ENCODE data around the gene NOA1.

NOA1 gene

GRCh38 chr4:56977321-56978012, at the start of gene NOA1:
Gene NOA1 (minus strand): TSS chr4:56977606. CDS start chr4:56977585, 21 bp downstream.
- H3K27me3 Mint-ChIP-seq, result no peaks in the 10 kb centered on the region
- H3K4me1 Mint-ChIP-seq, result peaks cover 58% of the 10 kb centered on the region
- H3K36me3 Mint-ChIP-seq, result peaks cover 35% of the 10 kb centered on the region
- H3K4me3 Mint-ChIP-seq, result peak within 1 kb of the TSS; percentile 100
- no peaks in the 10 kb centered on the region for H3K9me3 Mint-ChIP-seq
- ATAC-seq, result peak; percentile 96
- peak within 1 kb of the TSS; percentile 100 for H3K27ac Mint-ChIP-seq

- Mint-ChIP-seq H3K27ac (no peak overlapping the region), H3K36me3 (peaks cover 90% of the 10 kb centered on the region), H3K27me3 (no peaks in the 10 kb centered on the region), H3K4me3 (no peak overlapping the region), H3K4me1 (peaks cover 5% of the 10 kb centered on the region), H3K9me3 (no peaks in the 10 kb centered on the region)
- no peak for ATAC-seq
Observed at GRCh38 chr4:57023104-57023503, 45.7 kb upstream of the NOA1 start.

- H3K4me3 Mint-ChIP-seq, result no peak overlapping the region
- H3K27me3 Mint-ChIP-seq, result no peaks in the 10 kb centered on the region
- no peaks in the 10 kb centered on the region for H3K9me3 Mint-ChIP-seq
- no peak for ATAC-seq
- peaks cover 6% of the 10 kb centered on the region for H3K4me1 Mint-ChIP-seq
- H3K27ac Mint-ChIP-seq, result no peak overlapping the region
- peaks cover 88% of the 10 kb centered on the region for H3K36me3 Mint-ChIP-seq
Observed at GRCh38 chr4:57020467-57021101, 43.2 kb upstream of the NOA1 start.

- H3K4me3 Mint-ChIP-seq, result no peak overlapping the region
- peaks cover 6% of the 10 kb centered on the region for H3K4me1 Mint-ChIP-seq
- no peak overlapping the region for H3K27ac Mint-ChIP-seq
- peaks cover 84% of the 10 kb centered on the region for H3K36me3 Mint-ChIP-seq
- H3K9me3 Mint-ChIP-seq, result no peaks in the 10 kb centered on the region
- H3K27me3 Mint-ChIP-seq, result no peaks in the 10 kb centered on the region
- ATAC-seq, result no peak
Observed at GRCh38 chr4:57018980-57019379, 41.6 kb upstream of the NOA1 start.

GRCh38 chr4:57013543-57014120, 36.2 kb upstream of the NOA1 start:
- H3K27ac Mint-ChIP-seq, result no peak overlapping the region
- no peak overlapping the region for H3K4me3 Mint-ChIP-seq
- no peaks in the 10 kb centered on the region for H3K27me3 Mint-ChIP-seq
- H3K9me3 Mint-ChIP-seq, result no peaks in the 10 kb centered on the region
- peaks cover 6% of the 10 kb centered on the region for H3K4me1 Mint-ChIP-seq
- ATAC-seq, result no peak
- H3K36me3 Mint-ChIP-seq, result peaks cover 57% of the 10 kb centered on the region

- H3K27ac Mint-ChIP-seq, result no peak overlapping the region
- no peak for ATAC-seq
- H3K9me3 Mint-ChIP-seq, result no peaks in the 10 kb centered on the region
- no peak overlapping the region for H3K4me3 Mint-ChIP-seq
- peaks cover 72% of the 10 kb centered on the region for H3K36me3 Mint-ChIP-seq
- H3K4me1 Mint-ChIP-seq, result peaks cover 5% of the 10 kb centered on the region
- H3K27me3 Mint-ChIP-seq, result no peaks in the 10 kb centered on the region
Observed at GRCh38 chr4:56999751-57000150, 22.3 kb upstream of the NOA1 start.

- ATAC-seq, result no peak
- Mint-ChIP-seq H3K9me3 (no peaks in the 10 kb centered on the region), H3K36me3 (peaks cover 77% of the 10 kb centered on the region), H3K27me3 (no peaks in the 10 kb centered on the region), H3K27ac (no peak overlapping the region), H3K4me1 (peaks cover 15% of the 10 kb centered on the region), H3K4me3 (no peak overlapping the region)
Observed at GRCh38 chr4:56995525-56995924, 18.1 kb upstream of the NOA1 start.

GRCh38 chr4:56990109-56990905, 12.9 kb upstream of the NOA1 start:
- Mint-ChIP-seq H3K27ac (no peak overlapping the region), H3K36me3 (peaks cover 62% of the 10 kb centered on the region), H3K9me3 (no peaks in the 10 kb centered on the region), H3K4me1 (peaks cover 30% of the 10 kb centered on the region), H3K27me3 (no peaks in the 10 kb centered on the region), H3K4me3 (no peak overlapping the region)
- no peak for ATAC-seq

GRCh38 chr4:56986952-56987351, 9.5 kb upstream of the NOA1 start:
- H3K4me1 Mint-ChIP-seq, result peaks cover 52% of the 10 kb centered on the region
- no peaks in the 10 kb centered on the region for H3K27me3 Mint-ChIP-seq
- H3K36me3 Mint-ChIP-seq, result peaks cover 48% of the 10 kb centered on the region
- ATAC-seq, result no peak
- H3K27ac Mint-ChIP-seq, result no peak overlapping the region
- H3K9me3 Mint-ChIP-seq, result no peaks in the 10 kb centered on the region
- no peak overlapping the region for H3K4me3 Mint-ChIP-seq

- Mint-ChIP-seq H3K36me3 (peaks cover 47% of the 10 kb centered on the region), H3K4me3 (no peak overlapping the region), H3K27ac (no peak overlapping the region), H3K4me1 (peaks cover 52% of the 10 kb centered on the region), H3K9me3 (no peaks in the 10 kb centered on the region), H3K27me3 (no peaks in the 10 kb centered on the region)
- no peak for ATAC-seq
Observed at GRCh38 chr4:56986192-56986591, 8.8 kb upstream of the NOA1 start.

- Mint-ChIP-seq H3K4me1 (peaks cover 55% of the 10 kb centered on the region), H3K27ac (no peak overlapping the region), H3K27me3 (no peaks in the 10 kb centered on the region), H3K4me3 (no peak overlapping the region), H3K36me3 (peaks cover 22% of the 10 kb centered on the region), H3K9me3 (no peaks in the 10 kb centered on the region)
- no peak for ATAC-seq
Observed at GRCh38 chr4:56981795-56982201, 4.4 kb upstream of the NOA1 start.

- H3K27ac Mint-ChIP-seq, result peak overlapping the region; percentile 100
- ATAC-seq, result no peak
Observed at GRCh38 chr4:56979421-56980072, 2.1 kb upstream of the NOA1 start.

GRCh38 chr4:56978750-56979303, 1.4 kb upstream of the NOA1 start, which contains the start of gene POLR2B:
Gene POLR2B (plus strand): TSS chr4:56978896. CDS start chr4:56978986, 90 bp downstream.
- Mint-ChIP-seq H3K27ac (peak within 1 kb of the TSS; percentile 100), H3K27me3 (no peaks in the 10 kb centered on the region), H3K4me3 (peak within 1 kb of the TSS; percentile 100), H3K36me3 (peaks cover 28% of the 10 kb centered on the region), H3K9me3 (no peaks in the 10 kb centered on the region), H3K4me1 (peaks cover 66% of the 10 kb centered on the region)
- ATAC-seq, result peak; percentile 80

More at GRCh38 chr4:56979421-56980072, 2.1 kb upstream of the NOA1 start:
- H3K4me1 Mint-ChIP-seq, result peaks cover 67% of the 10 kb centered on the region
- H3K9me3 Mint-ChIP-seq, result no peaks in the 10 kb centered on the region
- peaks cover 24% of the 10 kb centered on the region for H3K36me3 Mint-ChIP-seq
- H3K27me3 Mint-ChIP-seq, result no peaks in the 10 kb centered on the region
- peak overlapping the region; percentile 100 for H3K4me3 Mint-ChIP-seq

- Mint-ChIP-seq H3K36me3 (peaks cover 38% of the 10 kb centered on the region), H3K4me3 (peak overlapping the region; percentile 100), H3K4me1 (peaks cover 59% of the 10 kb centered on the region), H3K9me3 (no peaks in the 10 kb centered on the region), H3K27me3 (no peaks in the 10 kb centered on the region), H3K27ac (peak overlapping the region; percentile 100)
- ATAC-seq, result peak; percentile 56
Observed at GRCh38 chr4:56976837-56977320, 527 bp downstream of the NOA1 start.
